ENCODE data around the gene FHDC1.

The FHDC1 gene

GRCh38 chr4:153023139-153023538 lies 87.0 kb downstream of the FHDC1 start:
- no peak for DNase-seq (ENCODE audit: low read depth, low spot score)
- in situ Hi-C loops (cut with HindIII; ENCODE audit: low sequenced_read_pairs) = no loop called here
- no peak for TF ChIP-seq CTCF (IDR thresholded peaks at IDR 0.05; ENCODE audit: low read depth, low read length)
- H3K4me3 ChIP-seq (ENCODE audit: low read depth, low read length) = no peak overlapping the region

- TF ChIP-seq CTCF (IDR thresholded peaks at IDR 0.05; ENCODE audit: low read depth, low read length) = no peak
- no peak overlapping the region for H3K4me3 ChIP-seq (ENCODE audit: low read depth, low read length)
- in situ Hi-C loops (cut with HindIII; ENCODE audit: low sequenced_read_pairs) = no loop called here
- DNase-seq (ENCODE audit: low read depth, low spot score) = no peak
These were observed 87.7 kb downstream of the FHDC1 start for GRCh38 chr4:153023692-153024394.

DNA sequence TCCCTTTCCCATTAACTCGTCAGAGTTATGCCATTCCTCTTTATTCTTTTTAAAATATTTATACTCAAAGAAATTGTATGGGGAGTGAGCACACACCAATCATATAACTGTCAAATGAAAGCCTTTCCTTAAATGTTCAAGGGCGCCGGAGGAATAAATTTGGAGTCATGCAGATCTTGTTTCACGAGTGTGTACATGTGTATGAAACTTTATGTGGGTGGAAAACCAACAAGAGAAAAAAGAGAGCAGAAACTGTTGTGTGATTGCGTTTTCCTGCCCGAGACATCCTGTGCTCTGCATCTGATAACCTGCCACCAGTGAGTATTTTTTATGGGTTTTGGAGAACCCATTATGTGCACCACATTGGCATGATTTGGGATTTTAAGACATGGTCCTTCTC lies 88.3 kb downstream of the FHDC1 start:
- no peak for DNase-seq (ENCODE audit: low read depth, low spot score)
- in situ Hi-C loops (cut with HindIII; ENCODE audit: low sequenced_read_pairs) = no loop called here
- TF ChIP-seq CTCF (IDR thresholded peaks at IDR 0.05; ENCODE audit: low read depth, low read length) = no peak
- H3K4me3 ChIP-seq (ENCODE audit: low read depth, low read length) = no peak overlapping the region

GRCh38 chr4:153025406-153025805 lies 89.3 kb downstream of the FHDC1 start:
- no peak for DNase-seq (ENCODE audit: low read depth, low spot score)
- in situ Hi-C loops (cut with HindIII; ENCODE audit: low sequenced_read_pairs) = no loop called here
- H3K4me3 ChIP-seq (ENCODE audit: low read depth, low read length) = no peak overlapping the region
- TF ChIP-seq CTCF (IDR thresholded peaks at IDR 0.05; ENCODE audit: low read depth, low read length) = no peak

DNA sequence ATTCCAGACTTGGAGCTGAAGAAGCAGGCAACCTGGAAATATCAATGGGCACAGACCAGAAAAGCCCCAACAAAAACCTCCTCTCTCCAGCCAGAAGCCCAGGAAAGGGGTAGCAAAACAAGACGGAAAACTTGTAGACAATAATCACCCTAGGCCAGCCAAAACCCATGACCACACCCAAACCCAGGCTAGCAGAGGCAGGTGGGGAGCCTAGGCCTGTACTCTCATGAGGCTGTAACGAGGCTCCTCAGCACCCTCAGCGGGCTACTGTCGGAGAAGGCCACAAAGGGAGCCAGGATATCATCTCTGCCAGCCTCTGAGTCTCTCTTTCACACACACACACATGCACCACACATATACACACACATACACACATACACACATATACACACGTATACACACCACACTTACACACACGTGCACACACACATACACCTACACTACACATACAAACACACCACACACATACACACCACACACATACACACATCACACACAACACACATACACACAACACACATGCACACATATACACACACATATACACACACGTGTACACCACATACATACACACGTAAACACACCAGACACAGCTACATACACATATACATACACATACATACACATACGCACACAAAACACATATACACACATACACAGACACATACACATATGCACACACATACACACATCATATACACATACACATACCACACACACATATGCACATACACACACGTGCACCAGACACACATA lies 90.6 kb downstream of the FHDC1 start:
- no peak overlapping the region for H3K4me3 ChIP-seq (ENCODE audit: low read depth, low read length)
- in situ Hi-C loops (cut with HindIII; ENCODE audit: low sequenced_read_pairs) = no loop called here
- TF ChIP-seq CTCF (IDR thresholded peaks at IDR 0.05; ENCODE audit: low read depth, low read length) = no peak
- no peak for DNase-seq (ENCODE audit: low read depth, low spot score)

DNA sequence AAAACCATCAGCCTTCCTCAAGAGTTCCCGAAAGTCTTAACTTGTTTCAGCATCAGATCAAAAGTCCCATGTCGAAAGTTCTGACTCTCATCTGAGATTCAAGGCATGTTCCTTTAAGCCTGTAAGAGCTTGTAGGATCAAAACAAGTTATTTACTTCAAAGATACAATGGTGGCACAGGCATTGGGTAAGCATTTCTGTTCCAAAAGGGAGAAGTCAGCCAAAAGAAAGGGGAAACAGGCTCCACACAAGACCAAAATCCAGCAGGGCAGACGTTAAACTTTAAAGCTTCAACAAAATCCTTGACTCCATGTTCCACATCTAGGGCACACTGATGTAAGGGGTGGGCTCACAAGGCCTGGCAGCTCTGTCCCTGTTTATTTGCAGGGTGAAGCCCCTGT lies 91.7 kb downstream of the FHDC1 start:
- TF ChIP-seq CTCF (IDR thresholded peaks at IDR 0.05; ENCODE audit: low read depth, low read length) = no peak
- no peak for DNase-seq (ENCODE audit: low read depth, low spot score)
- in situ Hi-C loops (cut with HindIII; ENCODE audit: low sequenced_read_pairs) = no loop called here
- H3K4me3 ChIP-seq (ENCODE audit: low read depth, low read length) = no peak overlapping the region

Data from astrocyte of the spinal cord (primary cell).